ENCODE data around the gene CD44.
A peak's percentile ranks its signal among the peaks of the same experiment; 100 is the strongest.

CD44 gene

GRCh38 chr11:35214792-35215193 lies 75.8 kb downstream of the CD44 start:
- Histone ChIP-seq H3K27me3 (ENCODE audit: insufficient read depth, low read length, poor library complexity) (no peaks in the 10 kb centered on the region), H3K4me1 (ENCODE audit: insufficient read depth, low read length) (no peaks in the 10 kb centered on the region), H3K4me2 (ENCODE audit: insufficient read depth, low read length) (no peak overlapping the region), H3K9ac (ENCODE audit: low read depth, low read length) (no peak overlapping the region), H3K9me3 (ENCODE audit: insufficient read depth, low read length, severe bottlenecking) (no peaks in the 10 kb centered on the region), H3K79me2 (ENCODE audit: insufficient read depth, low read length) (no peaks in the 10 kb centered on the region), H3K36me3 (ENCODE audit: insufficient read depth, low read length) (peaks cover 43% of the 10 kb centered on the region), H4K20me1 (ENCODE audit: insufficient read depth, low read length) (no peaks in the 10 kb centered on the region), H3K4me3 (ENCODE audit: low read depth in 1 of 2, low read length in 2 of 2) (no peak overlapping the region), H3K27ac (ENCODE audit: low read length) (no peak overlapping the region), H2AFZ (ENCODE audit: low read depth, low read length) (no peak overlapping the region)
- DNase-seq (no peak), ATAC-seq (ENCODE audit: insufficient read depth, low read depth) (no peak)
- TF ChIP-seq EZH2 (IDR thresholded peaks at IDR 0.05; ENCODE audit: borderline replicate concordance, low read depth, low read length, severe bottlenecking) (no peak), CTCF (IDR thresholded peaks at IDR 0.05; ENCODE audit: borderline replicate concordance, extremely low read depth, low read length, poor library complexity, severe bottlenecking) (no peak)

- Histone ChIP-seq H3K36me3 (ENCODE audit: insufficient read depth, low read length) (peaks cover 47% of the 10 kb centered on the region), H3K27me3 (ENCODE audit: insufficient read depth, low read length, poor library complexity) (no peaks in the 10 kb centered on the region), H2AFZ (ENCODE audit: low read depth, low read length) (no peak overlapping the region), H3K4me2 (ENCODE audit: insufficient read depth, low read length) (no peak overlapping the region), H4K20me1 (ENCODE audit: insufficient read depth, low read length) (no peaks in the 10 kb centered on the region), H3K27ac (ENCODE audit: low read length) (no peak overlapping the region), H3K79me2 (ENCODE audit: insufficient read depth, low read length) (no peaks in the 10 kb centered on the region), H3K9ac (ENCODE audit: low read depth, low read length) (no peak overlapping the region), H3K9me3 (ENCODE audit: insufficient read depth, low read length, severe bottlenecking) (no peaks in the 10 kb centered on the region), H3K4me1 (ENCODE audit: insufficient read depth, low read length) (no peaks in the 10 kb centered on the region), H3K4me3 (ENCODE audit: low read depth in 1 of 2, low read length in 2 of 2) (no peak overlapping the region)
- ATAC-seq (ENCODE audit: insufficient read depth, low read depth) (no peak), DNase-seq (no peak)
- no peak for TF ChIP-seq EZH2 (IDR thresholded peaks at IDR 0.05; ENCODE audit: borderline replicate concordance, low read depth, low read length, severe bottlenecking)
- no peak for TF ChIP-seq CTCF (IDR thresholded peaks at IDR 0.05; ENCODE audit: borderline replicate concordance, extremely low read depth, low read length, poor library complexity, severe bottlenecking)
Observed at GRCh38 chr11:35215945-35216344, 77.0 kb downstream of the CD44 start.

GRCh38 chr11:35216962-35217678 lies 78.1 kb downstream of the CD44 start:
- H3K9me3 ChIP-seq (ENCODE audit: insufficient read depth, low read length, severe bottlenecking) = no peaks in the 10 kb centered on the region
- H3K79me2 ChIP-seq (ENCODE audit: insufficient read depth, low read length) = no peaks in the 10 kb centered on the region
- no peak overlapping the region for H3K27ac ChIP-seq (ENCODE audit: low read length)
- no peak overlapping the region for H3K4me3 ChIP-seq (ENCODE audit: low read depth in 1 of 2, low read length in 2 of 2)
- ATAC-seq (ENCODE audit: insufficient read depth, low read depth) (peak; percentile 66; the same call in 2 of the 3 replicates), DNase-seq (peak; percentile 23)
- H3K9ac ChIP-seq (ENCODE audit: low read depth, low read length) = no peak overlapping the region
- no peak for TF ChIP-seq EZH2 (IDR thresholded peaks at IDR 0.05; ENCODE audit: borderline replicate concordance, low read depth, low read length, severe bottlenecking)
- no peak for TF ChIP-seq CTCF (IDR thresholded peaks at IDR 0.05; ENCODE audit: borderline replicate concordance, extremely low read depth, low read length, poor library complexity, severe bottlenecking)
- H3K36me3 ChIP-seq (ENCODE audit: insufficient read depth, low read length) = peaks cover 59% of the 10 kb centered on the region
- H4K20me1 ChIP-seq (ENCODE audit: insufficient read depth, low read length) = no peaks in the 10 kb centered on the region
- no peak overlapping the region for H2AFZ ChIP-seq (ENCODE audit: low read depth, low read length)
- H3K4me1 ChIP-seq (ENCODE audit: insufficient read depth, low read length) = no peaks in the 10 kb centered on the region
- H3K27me3 ChIP-seq (ENCODE audit: insufficient read depth, low read length, poor library complexity) = no peaks in the 10 kb centered on the region
- H3K4me2 ChIP-seq (ENCODE audit: insufficient read depth, low read length) = no peak overlapping the region

Data from DND-41 (cell line).